ENCODE data around the gene ATP8A1.
"Not testable (repeated sequence)": the region's sequence is repeated elsewhere in the genome, so short reads cannot be mapped to it uniquely, and the experiment has no call there.

The ATP8A1 gene

GRCh38 chr4:42652529-42653231, 4.2 kb downstream of the ATP8A1 start:
- not testable (repeated sequence) for DNase-seq (ENCODE audit: low spot score); FAIRE-seq

DNA sequence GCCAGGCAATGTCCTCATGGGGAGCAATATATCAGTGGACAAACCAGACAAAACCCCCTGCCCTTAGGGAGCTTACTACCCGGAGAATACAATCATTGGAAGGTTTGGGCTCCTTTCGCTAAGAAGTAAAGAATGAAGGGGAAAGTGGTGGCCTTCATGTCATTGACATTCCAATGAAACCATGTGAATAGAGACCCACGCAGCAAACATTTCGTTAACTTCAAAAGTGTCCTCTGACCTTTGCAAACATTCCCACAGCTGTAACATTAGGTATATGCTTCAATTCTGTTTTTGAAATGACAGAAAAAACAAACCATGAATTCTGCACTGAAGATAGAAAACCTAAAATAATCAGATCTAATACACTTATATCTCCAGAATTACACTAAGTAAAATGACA, 7.0 kb downstream of the ATP8A1 start:
- no peak for FAIRE-seq
- DNase-seq (ENCODE audit: low spot score), result no peak

DNA sequence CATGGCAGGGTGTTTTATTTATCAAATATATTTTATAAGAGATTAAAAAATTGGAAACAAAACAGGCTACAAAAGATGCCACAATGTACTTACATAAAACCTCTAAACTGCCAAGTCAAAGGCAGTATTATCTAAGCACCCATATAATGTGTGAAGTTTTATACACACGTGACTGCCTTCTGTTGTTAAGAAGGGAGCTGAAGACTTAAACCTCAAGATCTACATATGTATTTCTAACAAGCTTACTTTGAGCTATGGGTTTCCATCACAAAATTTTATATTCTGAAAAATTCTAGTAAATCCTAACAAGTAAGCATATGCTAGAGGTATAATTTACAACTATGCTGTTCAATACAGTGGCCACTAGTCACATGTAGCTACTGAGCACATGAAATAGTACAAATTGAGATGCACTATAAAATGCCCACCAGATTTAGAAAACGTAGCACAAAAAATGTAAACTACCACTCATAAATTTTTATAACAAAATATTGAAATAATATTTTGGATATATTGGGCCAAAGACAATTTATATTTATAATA, 9.8 kb downstream of the ATP8A1 start:
- DNase-seq (ENCODE audit: low spot score) (no peak), FAIRE-seq (no peak)

GRCh38 chr4:42646013-42646784, 10.7 kb downstream of the ATP8A1 start:
- FAIRE-seq, result no peak
- DNase-seq (ENCODE audit: low spot score), result no peak

DNA sequence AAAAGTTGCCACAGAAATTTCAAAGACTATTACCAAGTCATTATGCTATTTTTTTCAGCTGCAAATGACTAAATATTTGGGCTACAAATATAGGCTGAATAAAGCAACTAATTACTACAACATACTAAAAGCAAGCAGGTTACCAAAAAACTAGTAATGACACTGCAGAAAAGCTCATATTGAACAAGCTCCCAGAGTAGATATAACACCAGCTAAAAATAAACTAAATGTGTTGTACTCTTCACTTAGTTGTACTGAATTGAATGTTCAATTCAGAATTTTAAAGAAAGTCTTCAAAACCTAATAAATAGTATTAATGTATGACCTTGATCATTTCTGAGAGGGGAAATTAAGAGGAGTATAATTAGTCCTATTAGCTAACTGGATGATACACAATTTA, 12.0 kb downstream of the ATP8A1 start:
- DNase-seq (ENCODE audit: low spot score) (no peak), FAIRE-seq (no peak)

DNA sequence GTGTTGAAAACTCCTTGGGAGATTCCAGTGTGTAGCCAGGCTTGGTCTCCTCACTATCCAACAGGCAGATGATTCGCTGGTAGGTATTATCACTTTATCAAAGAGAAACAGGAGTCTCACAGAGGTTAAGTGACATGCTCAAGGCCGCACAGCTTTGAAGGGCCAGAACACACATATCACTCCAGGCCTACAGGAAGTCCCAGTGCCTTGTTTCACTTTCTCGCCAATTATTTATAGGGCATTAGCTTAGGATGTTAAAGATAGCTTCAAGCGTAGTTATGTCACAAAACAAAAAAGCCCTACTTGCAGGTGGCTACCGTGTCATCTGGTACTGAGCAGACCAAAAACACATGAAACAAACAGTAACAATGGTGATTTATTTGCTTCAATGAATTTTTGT, 13.2 kb downstream of the ATP8A1 start:
- FAIRE-seq (no peak), DNase-seq (ENCODE audit: low spot score) (no peak)

DNA sequence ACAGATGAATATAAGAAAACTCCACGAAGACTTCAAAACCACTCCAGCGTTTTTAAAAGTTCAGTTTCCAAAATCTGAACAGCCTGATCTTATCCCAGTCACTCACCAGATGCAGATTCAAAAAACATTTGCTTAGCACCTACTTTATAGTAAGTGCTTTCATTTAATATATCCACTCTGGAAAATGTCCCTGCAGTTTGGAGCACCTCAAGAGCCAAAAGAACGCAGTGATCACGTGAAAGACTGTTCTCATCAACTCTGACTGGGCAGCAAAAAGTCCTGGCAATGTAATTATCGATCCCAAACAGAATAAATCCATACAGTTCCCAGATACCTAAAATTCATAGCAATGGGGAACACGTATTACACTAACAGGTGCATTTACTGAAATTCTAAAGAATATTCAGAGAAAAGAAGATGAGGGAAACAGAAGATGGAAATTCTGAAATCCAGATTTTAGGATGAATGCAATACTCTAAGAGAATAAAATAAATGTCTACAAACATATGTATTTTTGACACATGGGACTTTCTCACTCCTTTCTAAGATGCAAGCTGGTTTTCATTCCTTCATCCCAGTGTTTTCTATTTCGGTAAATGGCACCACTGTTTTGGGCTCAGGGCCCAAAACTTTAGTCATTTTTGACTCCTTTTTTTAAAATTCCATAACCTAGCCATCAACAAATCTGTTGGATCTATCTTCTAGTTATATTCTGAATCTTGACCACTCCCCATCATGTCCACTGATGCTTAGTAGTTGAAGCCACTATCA, 13.9 kb downstream of the ATP8A1 start:
- FAIRE-seq, result no peak
- no peak for DNase-seq (ENCODE audit: low spot score)

DNA sequence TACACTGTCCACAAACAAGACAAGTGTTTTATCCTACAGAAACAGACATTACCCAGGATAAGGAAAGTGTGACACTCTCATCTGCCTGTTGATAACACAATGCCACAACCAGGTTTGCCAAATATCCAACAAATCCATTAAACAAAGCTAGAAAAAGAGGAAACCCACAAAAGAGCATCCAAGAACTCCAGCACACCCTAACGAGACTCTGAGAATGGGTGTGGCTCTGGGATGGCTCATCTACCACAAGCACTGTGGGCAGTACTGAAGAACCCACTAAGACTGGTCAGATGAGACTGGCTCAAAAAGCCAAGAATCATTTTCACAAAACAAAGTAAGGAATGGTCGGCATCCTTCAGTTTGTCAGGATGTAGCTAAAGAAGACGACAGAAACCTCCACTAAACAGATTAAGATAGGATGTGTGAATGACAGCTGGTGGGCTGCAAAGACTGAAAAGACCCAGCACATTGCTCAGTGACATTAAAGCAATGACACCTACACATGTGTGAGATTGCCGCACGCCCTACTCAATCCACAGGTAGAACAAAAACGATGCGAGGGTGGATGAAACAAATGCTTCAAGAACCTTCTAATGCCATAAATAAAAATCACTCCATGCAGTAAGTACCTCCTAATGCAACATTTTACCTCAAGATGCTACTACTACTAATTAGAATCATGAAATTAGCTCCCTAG, 14.7 kb downstream of the ATP8A1 start:
- FAIRE-seq (no peak), DNase-seq (ENCODE audit: low spot score) (no peak)

GRCh38 chr4:42641656-42642055, 15.2 kb downstream of the ATP8A1 start:
- DNase-seq (ENCODE audit: low spot score) (no peak), FAIRE-seq (no peak)

GRCh38 chr4:42641161-42641560, 15.7 kb downstream of the ATP8A1 start:
- FAIRE-seq (no peak), DNase-seq (ENCODE audit: low spot score) (no peak)

GRCh38 chr4:42640613-42641012, 16.3 kb downstream of the ATP8A1 start:
- no peak for FAIRE-seq
- no peak for DNase-seq (ENCODE audit: low spot score)

- FAIRE-seq (no peak), DNase-seq (ENCODE audit: low spot score) (no peak)
These were observed 17.9 kb downstream of the ATP8A1 start for GRCh38 chr4:42638993-42639392.

DNA sequence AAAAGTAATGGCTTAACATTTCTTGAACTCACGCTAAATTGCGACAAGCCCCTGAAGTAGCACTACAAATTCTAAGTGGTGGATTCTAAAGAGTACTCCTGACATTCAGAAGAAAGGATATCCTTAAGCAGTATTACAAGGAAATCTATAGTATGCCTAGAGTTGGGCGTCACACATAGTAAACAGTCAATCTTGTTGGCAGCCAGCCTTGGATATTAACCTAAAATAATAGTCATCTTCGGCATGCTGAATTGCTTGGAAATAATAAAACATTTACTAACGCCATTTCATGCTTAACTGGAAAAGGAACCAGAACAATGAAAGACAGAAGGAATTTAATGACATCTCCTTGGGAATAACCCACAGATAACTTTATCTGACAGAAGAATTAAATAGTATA, 18.6 kb downstream of the ATP8A1 start:
- FAIRE-seq, result no peak
- no peak for DNase-seq (ENCODE audit: low spot score)

DNA sequence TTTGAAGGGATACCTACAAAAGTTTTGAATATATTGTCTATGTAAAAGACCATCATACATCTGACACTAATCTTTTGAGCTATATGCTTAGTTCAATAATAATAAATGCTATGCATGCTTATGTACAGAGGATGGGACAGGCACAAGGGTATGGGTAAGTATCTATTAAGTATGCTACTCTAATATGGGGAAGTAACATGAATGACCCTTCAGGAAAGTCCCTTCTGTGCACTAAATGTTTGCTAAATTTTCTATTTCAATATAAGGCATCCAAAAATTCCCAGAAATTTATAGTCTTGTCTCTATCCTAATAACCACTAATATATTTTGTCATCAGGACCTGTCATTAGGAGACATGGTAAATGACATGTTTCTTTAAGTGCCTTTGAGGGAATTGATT, 19.0 kb downstream of the ATP8A1 start:
- no peak for FAIRE-seq
- DNase-seq (ENCODE audit: low spot score), result no peak

DNA sequence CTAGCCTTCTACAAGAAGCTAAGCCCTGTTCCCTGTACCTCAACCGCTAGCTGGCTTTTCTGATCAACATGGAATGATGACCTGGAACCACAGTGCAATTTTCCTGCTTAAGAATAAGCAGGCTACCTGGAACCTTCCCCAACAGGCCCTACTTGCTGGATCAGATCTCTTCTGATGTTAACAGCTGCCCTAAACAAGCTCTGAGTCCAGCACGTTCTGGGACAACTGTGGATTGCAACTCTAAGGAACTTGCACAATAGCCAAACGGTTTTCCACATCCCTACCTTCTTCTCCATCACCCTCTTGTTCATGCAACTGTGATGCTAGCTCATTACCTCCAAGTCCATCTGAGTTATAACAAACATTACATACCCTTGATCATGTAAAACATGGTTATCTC, 19.8 kb downstream of the ATP8A1 start:
- no peak for DNase-seq (ENCODE audit: low spot score)
- FAIRE-seq, result no peak

- DNase-seq (ENCODE audit: low spot score) (no peak), FAIRE-seq (no peak)
These were observed 20.3 kb downstream of the ATP8A1 start for GRCh38 chr4:42636645-42636949.

- no peak for DNase-seq (ENCODE audit: low spot score)
These were observed 23.1 kb downstream of the ATP8A1 start for GRCh38 chr4:42633605-42634388.

GRCh38 chr4:42632653-42633382, 24.1 kb downstream of the ATP8A1 start:
- FAIRE-seq (no peak), DNase-seq (ENCODE audit: low spot score) (no peak)

More at GRCh38 chr4:42633605-42634388, 23.1 kb downstream of the ATP8A1 start:
- no peak for FAIRE-seq

GRCh38 chr4:42630908-42631307, 26.0 kb downstream of the ATP8A1 start:
- FAIRE-seq, result no peak

GRCh38 chr4:42628740-42629139, 28.2 kb downstream of the ATP8A1 start:
- no peak for FAIRE-seq
- DNase-seq (ENCODE audit: low spot score), result no peak

More at GRCh38 chr4:42630908-42631307, 26.0 kb downstream of the ATP8A1 start:
- DNase-seq (ENCODE audit: low spot score), result no peak

Data from urothelium cell line (cell line).